ENCODE data around the gene CSF1R. TPM values are rescaled to one million over a fixed set of nuclear protein-coding genes. Genes with fewer than 3 reads are reported as not detected.

The CSF1R gene
- total RNA-seq, 1 donor from 2014 or later, result not detected

DNA sequence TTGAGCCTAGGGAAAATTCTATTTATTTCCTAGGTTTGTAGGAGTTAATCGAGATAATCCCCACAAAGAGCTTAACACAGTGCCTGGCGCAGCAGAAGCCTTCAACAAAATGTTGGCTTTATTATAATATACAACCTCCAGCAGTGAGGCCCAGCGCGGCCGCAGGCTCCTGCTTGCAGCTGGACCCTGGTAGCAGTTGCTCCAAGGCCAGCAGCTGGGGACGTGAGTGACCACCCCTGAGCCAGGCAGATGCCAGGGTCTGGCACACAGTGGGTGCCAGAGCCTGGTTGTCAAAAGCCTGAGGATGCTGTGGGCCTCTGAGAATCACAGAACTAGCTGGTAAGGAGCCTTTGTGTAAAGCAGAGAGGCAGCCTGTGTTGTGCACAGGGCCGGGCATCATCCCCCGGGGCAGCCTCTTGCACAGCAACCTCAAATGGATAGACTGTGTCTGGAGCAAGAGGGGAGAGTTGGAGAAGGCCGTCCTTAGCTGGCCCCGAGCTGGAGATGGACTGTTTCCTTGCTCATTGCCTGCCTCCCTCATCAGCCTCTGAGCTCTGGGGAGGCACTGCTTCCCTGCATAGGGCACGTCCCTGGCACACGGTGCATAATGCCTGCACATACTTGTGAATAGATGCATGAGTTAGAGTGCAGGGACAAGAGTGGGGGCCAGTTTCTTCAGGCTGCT, 17.3 kb downstream of the CSF1R start:
- peaks cover 4% of the 10 kb centered on the region for H3K36me3 Mint-ChIP-seq (ENCODE audit: unreplicated experiment)
- H3K4me3 Mint-ChIP-seq (ENCODE audit: unreplicated experiment), result no peak overlapping the region
- no peak overlapping the region for H3K27ac Mint-ChIP-seq (ENCODE audit: unreplicated experiment)
- H3K9me3 Mint-ChIP-seq (ENCODE audit: unreplicated experiment), result no peaks in the 10 kb centered on the region
- peak; percentile 49 for DNase-seq
- H3K4me1 Mint-ChIP-seq (ENCODE audit: low read depth, unreplicated experiment), result no peaks in the 10 kb centered on the region
- TF ChIP-seq, protein P1, sequence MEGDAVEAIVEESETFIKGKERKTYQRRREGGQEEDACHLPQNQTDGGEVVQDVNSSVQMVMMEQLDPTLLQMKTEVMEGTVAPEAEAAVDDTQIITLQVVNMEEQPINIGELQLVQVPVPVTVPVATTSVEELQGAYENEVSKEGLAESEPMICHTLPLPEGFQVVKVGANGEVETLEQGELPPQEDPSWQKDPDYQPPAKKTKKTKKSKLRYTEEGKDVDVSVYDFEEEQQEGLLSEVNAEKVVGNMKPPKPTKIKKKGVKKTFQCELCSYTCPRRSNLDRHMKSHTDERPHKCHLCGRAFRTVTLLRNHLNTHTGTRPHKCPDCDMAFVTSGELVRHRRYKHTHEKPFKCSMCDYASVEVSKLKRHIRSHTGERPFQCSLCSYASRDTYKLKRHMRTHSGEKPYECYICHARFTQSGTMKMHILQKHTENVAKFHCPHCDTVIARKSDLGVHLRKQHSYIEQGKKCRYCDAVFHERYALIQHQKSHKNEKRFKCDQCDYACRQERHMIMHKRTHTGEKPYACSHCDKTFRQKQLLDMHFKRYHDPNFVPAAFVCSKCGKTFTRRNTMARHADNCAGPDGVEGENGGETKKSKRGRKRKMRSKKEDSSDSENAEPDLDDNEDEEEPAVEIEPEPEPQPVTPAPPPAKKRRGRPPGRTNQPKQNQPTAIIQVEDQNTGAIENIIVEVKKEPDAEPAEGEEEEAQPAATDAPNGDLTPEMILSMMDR (IDR thresholded peaks at IDR 0.05; ENCODE audit: partially characterized antibody, unreplicated experiment), result no peak
- no peaks in the 10 kb centered on the region for H3K27me3 Mint-ChIP-seq (ENCODE audit: unreplicated experiment)

DNA sequence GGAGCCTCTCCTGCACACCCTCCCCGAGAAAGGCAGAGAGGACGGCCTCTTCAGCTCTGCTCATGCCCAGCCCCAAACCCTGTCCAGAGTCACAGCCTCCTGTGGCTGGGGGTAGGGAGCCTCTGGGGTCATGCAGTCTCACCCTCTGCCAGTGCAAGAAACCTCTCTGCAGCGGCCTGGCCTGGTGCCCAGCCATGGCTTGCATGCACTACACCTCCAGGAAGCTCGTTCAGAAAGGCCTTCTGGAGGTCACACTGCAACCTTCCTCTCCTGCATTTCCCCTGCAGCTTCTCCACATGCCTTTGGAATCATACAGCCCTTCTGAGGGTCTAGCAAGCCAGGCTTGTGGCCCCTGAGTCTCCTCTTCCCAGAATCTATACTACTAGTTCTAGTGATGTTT, 17.9 kb downstream of the CSF1R start:
- Mint-ChIP-seq H3K27ac (ENCODE audit: unreplicated experiment) (no peak overlapping the region), H3K36me3 (ENCODE audit: unreplicated experiment) (peaks cover 4% of the 10 kb centered on the region), H3K4me3 (ENCODE audit: unreplicated experiment) (no peak overlapping the region), H3K4me1 (ENCODE audit: low read depth, unreplicated experiment) (no peaks in the 10 kb centered on the region), H3K9me3 (ENCODE audit: unreplicated experiment) (no peaks in the 10 kb centered on the region), H3K27me3 (ENCODE audit: unreplicated experiment) (no peaks in the 10 kb centered on the region)
- TF ChIP-seq, protein P1 (IDR thresholded peaks at IDR 0.05; ENCODE audit: partially characterized antibody, unreplicated experiment), result no peak
- no peak for DNase-seq

DNA sequence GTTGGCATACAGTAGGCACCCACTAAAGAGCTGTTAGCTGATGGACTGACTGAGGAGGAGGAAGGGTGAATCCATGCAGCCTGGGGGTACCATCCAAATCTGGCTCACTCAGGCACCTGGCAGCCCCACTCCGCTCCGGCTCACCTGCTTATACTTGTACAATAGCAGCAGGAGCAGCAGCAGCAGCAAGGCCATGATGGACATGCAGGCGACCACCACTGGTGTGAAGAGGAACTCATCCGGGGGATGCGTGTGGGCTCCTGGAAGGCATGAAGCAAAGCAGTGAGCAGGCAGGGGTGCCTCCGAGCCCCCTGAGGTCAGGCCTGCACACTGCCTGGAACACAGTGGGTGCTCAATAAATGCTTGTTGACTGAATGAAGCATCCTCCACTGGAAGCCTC, 18.3 kb downstream of the CSF1R start:
- DNase-seq, result no peak
- Mint-ChIP-seq H3K27me3 (ENCODE audit: unreplicated experiment) (no peaks in the 10 kb centered on the region), H3K4me3 (ENCODE audit: unreplicated experiment) (no peak overlapping the region), H3K27ac (ENCODE audit: unreplicated experiment) (no peak overlapping the region), H3K4me1 (ENCODE audit: low read depth, unreplicated experiment) (no peaks in the 10 kb centered on the region), H3K36me3 (ENCODE audit: unreplicated experiment) (peaks cover 4% of the 10 kb centered on the region), H3K9me3 (ENCODE audit: unreplicated experiment) (no peaks in the 10 kb centered on the region)
- TF ChIP-seq, protein P1 (IDR thresholded peaks at IDR 0.05; ENCODE audit: partially characterized antibody, unreplicated experiment), result no peak

DNA sequence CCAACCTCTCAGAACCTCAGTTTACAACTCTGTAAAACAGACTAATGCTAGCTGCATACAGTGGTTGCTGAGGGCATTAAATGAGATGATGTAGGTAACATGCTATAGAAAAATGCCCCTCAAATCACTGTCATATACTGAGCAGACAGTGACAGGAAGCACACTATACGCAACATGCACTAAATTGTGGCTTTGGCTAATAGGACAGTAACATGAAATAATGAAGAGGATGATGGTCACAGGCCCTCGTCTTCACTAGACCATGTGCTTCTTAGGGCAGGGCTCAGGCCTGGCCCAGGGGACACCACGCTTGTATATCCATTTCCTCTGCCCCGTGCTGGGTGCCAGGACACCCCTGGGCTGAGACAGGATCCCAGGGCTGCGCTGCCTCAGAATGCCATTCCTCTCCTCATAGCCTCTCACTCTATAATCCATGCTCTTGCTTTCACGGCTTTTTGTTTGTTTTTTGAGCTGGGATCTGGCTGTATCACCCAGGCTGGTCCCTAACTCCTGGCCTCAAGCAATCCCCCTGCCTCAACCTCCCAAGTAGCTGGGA, 18.9 kb downstream of the CSF1R start:
- TF ChIP-seq, protein P1 (IDR thresholded peaks at IDR 0.05; ENCODE audit: partially characterized antibody, unreplicated experiment), result no peak
- Mint-ChIP-seq H3K4me1 (ENCODE audit: low read depth, unreplicated experiment) (no peaks in the 10 kb centered on the region), H3K27ac (ENCODE audit: unreplicated experiment) (no peak overlapping the region), H3K4me3 (ENCODE audit: unreplicated experiment) (no peak overlapping the region), H3K36me3 (ENCODE audit: unreplicated experiment) (no peaks in the 10 kb centered on the region), H3K9me3 (ENCODE audit: unreplicated experiment) (peaks cover 1% of the 10 kb centered on the region), H3K27me3 (ENCODE audit: unreplicated experiment) (no peaks in the 10 kb centered on the region)
- no peak for DNase-seq

DNA sequence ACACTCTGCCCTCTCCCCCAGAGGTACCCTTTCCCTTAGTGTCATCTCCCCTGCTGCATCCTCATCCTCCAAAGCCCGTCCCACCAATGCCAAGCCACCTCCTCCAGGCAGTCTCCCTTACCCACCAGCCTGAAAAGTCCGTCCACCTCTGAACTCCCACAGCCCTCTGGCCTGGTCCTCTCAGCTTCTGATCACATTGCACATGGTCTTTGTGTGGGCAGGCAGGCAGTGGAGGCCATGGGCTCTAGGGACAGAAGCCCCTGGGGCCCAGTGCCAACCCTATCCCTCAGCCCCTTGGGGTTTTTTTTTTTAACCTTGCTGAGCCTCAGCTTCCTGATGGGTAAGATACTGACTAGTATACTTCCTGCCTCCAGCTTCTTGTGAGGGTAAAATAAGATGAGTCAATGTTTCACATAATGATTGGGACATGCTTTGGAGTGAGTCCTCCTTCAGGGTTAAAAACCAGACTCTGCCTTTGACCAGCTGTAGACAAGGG, 19.4 kb downstream of the CSF1R start:
- H3K36me3 Mint-ChIP-seq (ENCODE audit: unreplicated experiment), result no peaks in the 10 kb centered on the region
- no peak overlapping the region for H3K27ac Mint-ChIP-seq (ENCODE audit: unreplicated experiment)
- no peaks in the 10 kb centered on the region for H3K27me3 Mint-ChIP-seq (ENCODE audit: unreplicated experiment)
- DNase-seq, result no peak
- no peak overlapping the region for H3K4me3 Mint-ChIP-seq (ENCODE audit: unreplicated experiment)
- H3K4me1 Mint-ChIP-seq (ENCODE audit: low read depth, unreplicated experiment), result no peaks in the 10 kb centered on the region
- TF ChIP-seq, protein P1 (IDR thresholded peaks at IDR 0.05; ENCODE audit: partially characterized antibody, unreplicated experiment), result no peak
- H3K9me3 Mint-ChIP-seq (ENCODE audit: unreplicated experiment), result peaks cover 1% of the 10 kb centered on the region
